Stomach smooth muscle (tissue), 2 donors: ENCODE measurements around the gene PRB4.
"Not testable (repeated sequence)": the region's sequence is repeated elsewhere in the genome, so short reads cannot be mapped to it uniquely, and the experiment has no call there.

Experiments
- H3K27ac ChIP-seq: one replicate; pipeline ENCODE4 v1.7.0; 2013; ENCODE audit warnings: mild to moderate bottlenecking, low read length, inconsistent platforms
- H3K27me3 ChIP-seq, 2 donors: one replicate each; pipeline ENCODE4 v1.7.0; 2013; ENCODE audit warnings: low read length in 2 of 2; ENCODE audit not compliant: insufficient read depth in 2 of 2, control insufficient read depth in 1 of 2
- H3K36me3 ChIP-seq, 2 donors: one replicate each; pipeline ENCODE4 v1.7.0; 2013; ENCODE audit warnings: low read length in 2 of 2; ENCODE audit not compliant: control insufficient read depth in 2 of 2, insufficient read depth in 2 of 2
- H3K4me1 ChIP-seq: one replicate; pipeline ENCODE4 v1.7.0; 2013; ENCODE audit warnings: low read length; ENCODE audit not compliant: control insufficient read depth, insufficient read depth
- H3K4me3 ChIP-seq, 2 donors: one replicate each; pipeline ENCODE4 v1.7.0; 2013; ENCODE audit warnings: low read length in 2 of 2
- H3K9ac ChIP-seq, 2 donors: one replicate each; pipeline ENCODE4 v1.7.0; 2013; ENCODE audit warnings: low read length in 2 of 2, mild to moderate bottlenecking in 1 of 2
- H3K9me3 ChIP-seq, 2 donors: one replicate each; pipeline ENCODE4 v1.7.0; 2013; ENCODE audit warnings: low read length in 2 of 2; ENCODE audit not compliant: control insufficient read depth in 2 of 2
- donor health status: healthy.
- donor health status: Pancreatic carcinoma.

PRB4 gene

GRCh38 chr12:11310336-11310735, at the start of gene PRB4:
PRB4 (minus strand) TSS chr12:11310436; CDS start chr12:11310398, 38 bp downstream.
- no peaks in the 10 kb centered on the region for H3K36me3 ChIP-seq
- H3K9ac ChIP-seq = no peak within 1 kb of the TSS
- no peak within 1 kb of the TSS for H3K27ac ChIP-seq
- H3K4me3 ChIP-seq = no peak within 1 kb of the TSS
- no peaks in the 10 kb centered on the region for H3K4me1 ChIP-seq
- no peaks in the 10 kb centered on the region for H3K27me3 ChIP-seq
- peaks cover 3 to 7% of the 10 kb centered on the region in 2 donors for H3K9me3 ChIP-seq

GRCh38 chr12:11351736-11352135, 41.5 kb upstream of the PRB4 start:
- not testable (repeated sequence) for H3K36me3 ChIP-seq, H3K4me3 ChIP-seq, H3K27ac ChIP-seq, H3K4me1 ChIP-seq, H3K9ac ChIP-seq, H3K27me3 ChIP-seq, H3K9me3 ChIP-seq

GRCh38 chr12:11348439-11348838, 38.2 kb upstream of the PRB4 start:
- H3K9ac ChIP-seq = no peak overlapping the region
- H3K27me3 ChIP-seq = no peaks in the 10 kb centered on the region
- no peak overlapping the region for H3K27ac ChIP-seq
- peaks cover 0 to 5% of the 10 kb centered on the region in 2 donors for H3K9me3 ChIP-seq
- H3K4me1 ChIP-seq = no peaks in the 10 kb centered on the region
- H3K36me3 ChIP-seq = no peaks in the 10 kb centered on the region
- H3K4me3 ChIP-seq = no peak overlapping the region

- Histone ChIP-seq H3K27ac (no peak overlapping the region), H3K9me3 (peaks cover 0 to 5% of the 10 kb centered on the region in 2 donors), H3K9ac (no peak overlapping the region), H3K4me3 (no peak overlapping the region), H3K4me1 (no peaks in the 10 kb centered on the region), H3K27me3 (no peaks in the 10 kb centered on the region), H3K36me3 (no peaks in the 10 kb centered on the region)
Observed at GRCh38 chr12:11347810-11348209, 37.6 kb upstream of the PRB4 start.

- Histone ChIP-seq H3K27me3 (no peaks in the 10 kb centered on the region), H3K36me3 (no peaks in the 10 kb centered on the region), H3K9ac (no peak overlapping the region), H3K27ac (no peak overlapping the region), H3K4me3 (no peak overlapping the region), H3K9me3 (peaks cover 0 to 5% of the 10 kb centered on the region in 2 donors), H3K4me1 (no peaks in the 10 kb centered on the region)
Observed at GRCh38 chr12:11344500-11344899, 34.3 kb upstream of the PRB4 start.

- no peak overlapping the region for H3K27ac ChIP-seq
- no peaks in the 10 kb centered on the region for H3K36me3 ChIP-seq
- H3K4me3 ChIP-seq = no peak overlapping the region
- no peaks in the 10 kb centered on the region for H3K4me1 ChIP-seq
- no peaks in the 10 kb centered on the region for H3K27me3 ChIP-seq
- H3K9ac ChIP-seq = no peak overlapping the region
- no peaks in the 10 kb centered on the region for H3K9me3 ChIP-seq
Observed at GRCh38 chr12:11324426-11324825, 14.2 kb upstream of the PRB4 start.

GRCh38 chr12:11321980-11322379, 11.7 kb upstream of the PRB4 start:
- Histone ChIP-seq H3K9ac (no peak overlapping the region), H3K27ac (no peak overlapping the region), H3K4me3 (no peak overlapping the region), H3K27me3 (no peaks in the 10 kb centered on the region), H3K4me1 (no peaks in the 10 kb centered on the region), H3K9me3 (no peaks in the 10 kb centered on the region), H3K36me3 (no peaks in the 10 kb centered on the region)

- Histone ChIP-seq H3K27me3 (no peaks in the 10 kb centered on the region), H3K4me3 (no peak overlapping the region), H3K4me1 (no peaks in the 10 kb centered on the region), H3K9me3 (peaks cover 4 to 6% of the 10 kb centered on the region in 2 donors), H3K9ac (no peak overlapping the region), H3K36me3 (no peaks in the 10 kb centered on the region), H3K27ac (no peak overlapping the region)
Observed at GRCh38 chr12:11307143-11307542, 3.1 kb downstream of the PRB4 start.

GRCh38 chr12:11273449-11273848, 36.8 kb downstream of the PRB4 start:
- Histone ChIP-seq H3K4me3 (no peak overlapping the region), H3K9ac (no peak overlapping the region), H3K36me3 (no peaks in the 10 kb centered on the region), H3K27ac (no peak overlapping the region), H3K4me1 (no peaks in the 10 kb centered on the region), H3K9me3 (no peaks in the 10 kb centered on the region), H3K27me3 (no peaks in the 10 kb centered on the region)

- H3K27ac ChIP-seq = no peak within 1 kb of the TSS
- H3K4me1 ChIP-seq = no peaks in the 10 kb centered on the region
- no peaks in the 10 kb centered on the region for H3K36me3 ChIP-seq
- H3K9ac ChIP-seq = no peak within 1 kb of the TSS
- H3K4me3 ChIP-seq = no peak within 1 kb of the TSS
- no peaks in the 10 kb centered on the region for H3K9me3 ChIP-seq
- no peaks in the 10 kb centered on the region for H3K27me3 ChIP-seq
Observed at GRCh38 chr12:11269607-11270006, 40.6 kb downstream of the PRB4 start, which contains the start of gene PRB3. PRB3 (minus strand) TSS chr12:11269707; CDS start chr12:11269669, 38 bp downstream.

- H3K36me3 ChIP-seq = no peaks in the 10 kb centered on the region
Observed at GRCh38 chr12:11264501-11264900, 45.7 kb downstream of the PRB4 start.

More at GRCh38 chr12:11264501-11264900, 45.7 kb downstream of the PRB4 start:
- no peaks in the 10 kb centered on the region for H3K4me1 ChIP-seq
- H3K27ac ChIP-seq = no peak overlapping the region
- H3K9ac ChIP-seq = no peak overlapping the region
- H3K4me3 ChIP-seq = no peak overlapping the region
- no peaks in the 10 kb centered on the region for H3K9me3 ChIP-seq
- no peaks in the 10 kb centered on the region for H3K27me3 ChIP-seq
